Measurements from ENCODE around the gene GRIN2A. TPM values are rescaled to one million over a fixed set of nuclear protein-coding genes. Genes with fewer than 3 reads are reported as not detected.

GRIN2A gene
- polyA plus RNA-seq, 1 donor from 2014 or later: 0.11 TPM

GRCh38 chr16:9790199-9790598 lies 392.0 kb downstream of the GRIN2A start:
- H3K36me3 ChIP-seq (ENCODE audit: insufficient read depth, low read length): no peaks in the 10 kb centered on the region
- H3K9me3 ChIP-seq (ENCODE audit: low read length): no peaks in the 10 kb centered on the region
- H3K79me2 ChIP-seq (replicated peaks; ENCODE audit: insufficient read depth, low read length): no peaks in the 10 kb centered on the region

GRCh38 chr16:9787717-9788116 lies 394.5 kb downstream of the GRIN2A start:
- Histone ChIP-seq H3K4me3 (ENCODE audit: low read length) (no peak overlapping the region), H4K20me1 (ENCODE audit: insufficient read depth) (no peaks in the 10 kb centered on the region), H3K9me2 (ENCODE audit: insufficient read depth, low read length) (no peaks in the 10 kb centered on the region), H3K4me2 (ENCODE audit: low read length) (no peak overlapping the region), H3K27ac (ENCODE audit: low read length) (no peak overlapping the region), H3F3A (ENCODE audit: insufficient read depth, low read length, poor library complexity, severe bottlenecking) (no peaks in the 10 kb centered on the region), H2AFZ (ENCODE audit: low read depth, low read length) (no peak overlapping the region), H3K36me3 (ENCODE audit: insufficient read depth, low read length) (no peaks in the 10 kb centered on the region), H3K79me2 (replicated peaks; ENCODE audit: insufficient read depth, low read length) (no peaks in the 10 kb centered on the region), H3K9me3 (ENCODE audit: low read length) (no peaks in the 10 kb centered on the region), H3K27me3 (ENCODE audit: insufficient read depth, low read depth, low read length) (no peaks in the 10 kb centered on the region), H3K9ac (ENCODE audit: low read length) (no peak overlapping the region)
- TF ChIP-seq EP300 (conservative IDR thresholded peaks at IDR 0.05; ENCODE audit: poor library complexity, severe bottlenecking) (no peak), TAF1 (IDR thresholded peaks at IDR 0.05; ENCODE audit: low read depth) (no peak), MXI1 (conservative IDR thresholded peaks at IDR 0.05; ENCODE audit: poor library complexity, severe bottlenecking) (no peak), EZH2 (IDR thresholded peaks at IDR 0.05; ENCODE audit: borderline replicate concordance, insufficient read depth, low read length, poor library complexity, severe bottlenecking) (no peak), REST (IDR thresholded peaks at IDR 0.05; ENCODE audit: borderline replicate concordance) (no peak)

More at GRCh38 chr16:9790199-9790598, 392.0 kb downstream of the GRIN2A start:
- H3K9ac ChIP-seq (ENCODE audit: low read length): no peak overlapping the region
- TF ChIP-seq RAD21 (conservative IDR thresholded peaks at IDR 0.05): no peak
- TF ChIP-seq TAF1 (IDR thresholded peaks at IDR 0.05; ENCODE audit: low read depth): no peak
- no peak for TF ChIP-seq CTCF (IDR thresholded peaks at IDR 0.05; ENCODE audit: poor library complexity, severe bottlenecking)
- no peak for TF ChIP-seq EZH2 (IDR thresholded peaks at IDR 0.05; ENCODE audit: borderline replicate concordance, insufficient read depth, low read length, poor library complexity, severe bottlenecking)
- TF ChIP-seq EP300 (conservative IDR thresholded peaks at IDR 0.05; ENCODE audit: poor library complexity, severe bottlenecking): no peak
- no peak overlapping the region for H2AFZ ChIP-seq (ENCODE audit: low read depth, low read length)
- no peak overlapping the region for H3K27ac ChIP-seq (ENCODE audit: low read length)
- no peak overlapping the region for H3K4me2 ChIP-seq (ENCODE audit: low read length)
- H3K9me2 ChIP-seq (ENCODE audit: insufficient read depth, low read length): no peaks in the 10 kb centered on the region
- no peaks in the 10 kb centered on the region for H4K20me1 ChIP-seq (ENCODE audit: insufficient read depth)
- H3K4me3 ChIP-seq (ENCODE audit: low read length): no peak overlapping the region
- no peaks in the 10 kb centered on the region for H3K27me3 ChIP-seq (ENCODE audit: insufficient read depth, low read depth, low read length)
- no peaks in the 10 kb centered on the region for H3F3A ChIP-seq (ENCODE audit: insufficient read depth, low read length, poor library complexity, severe bottlenecking)

- TF ChIP-seq CTCF (IDR thresholded peaks at IDR 0.05; ENCODE audit: poor library complexity, severe bottlenecking) (no peak), EP300 (conservative IDR thresholded peaks at IDR 0.05; ENCODE audit: poor library complexity, severe bottlenecking) (no peak), REST (IDR thresholded peaks at IDR 0.05; ENCODE audit: borderline replicate concordance) (no peak), RAD21 (conservative IDR thresholded peaks at IDR 0.05) (no peak)
- no peak overlapping the region for H3K9ac ChIP-seq (ENCODE audit: low read length)
- no peak overlapping the region for H3K4me3 ChIP-seq (ENCODE audit: low read length)
These were observed 401.4 kb downstream of the GRIN2A start for GRCh38 chr16:9780831-9781230.

More at GRCh38 chr16:9780831-9781230, 401.4 kb downstream of the GRIN2A start:
- no peaks in the 10 kb centered on the region for H3K9me3 ChIP-seq (ENCODE audit: low read length)
- no peaks in the 10 kb centered on the region for H4K20me1 ChIP-seq (ENCODE audit: insufficient read depth)
- no peaks in the 10 kb centered on the region for H3F3A ChIP-seq (ENCODE audit: insufficient read depth, low read length, poor library complexity, severe bottlenecking)
- no peak overlapping the region for H2AFZ ChIP-seq (ENCODE audit: low read depth, low read length)
- H3K4me2 ChIP-seq (ENCODE audit: low read length): no peak overlapping the region
- no peaks in the 10 kb centered on the region for H3K36me3 ChIP-seq (ENCODE audit: insufficient read depth, low read length)
- H3K27ac ChIP-seq (ENCODE audit: low read length): no peak overlapping the region
- no peaks in the 10 kb centered on the region for H3K9me2 ChIP-seq (ENCODE audit: insufficient read depth, low read length)
- no peaks in the 10 kb centered on the region for H3K79me2 ChIP-seq (replicated peaks; ENCODE audit: insufficient read depth, low read length)
- H3K27me3 ChIP-seq (ENCODE audit: insufficient read depth, low read depth, low read length): no peaks in the 10 kb centered on the region
